ENCODE measurements around the gene LARP6. TPM values are rescaled to one million over a fixed set of nuclear protein-coding genes. Genes with fewer than 3 reads are reported as not detected.

LARP6 gene
- total and polyA plus RNA-seq, 4 donors: 4.2 to 8.7 (median 6.8) TPM

DNA sequence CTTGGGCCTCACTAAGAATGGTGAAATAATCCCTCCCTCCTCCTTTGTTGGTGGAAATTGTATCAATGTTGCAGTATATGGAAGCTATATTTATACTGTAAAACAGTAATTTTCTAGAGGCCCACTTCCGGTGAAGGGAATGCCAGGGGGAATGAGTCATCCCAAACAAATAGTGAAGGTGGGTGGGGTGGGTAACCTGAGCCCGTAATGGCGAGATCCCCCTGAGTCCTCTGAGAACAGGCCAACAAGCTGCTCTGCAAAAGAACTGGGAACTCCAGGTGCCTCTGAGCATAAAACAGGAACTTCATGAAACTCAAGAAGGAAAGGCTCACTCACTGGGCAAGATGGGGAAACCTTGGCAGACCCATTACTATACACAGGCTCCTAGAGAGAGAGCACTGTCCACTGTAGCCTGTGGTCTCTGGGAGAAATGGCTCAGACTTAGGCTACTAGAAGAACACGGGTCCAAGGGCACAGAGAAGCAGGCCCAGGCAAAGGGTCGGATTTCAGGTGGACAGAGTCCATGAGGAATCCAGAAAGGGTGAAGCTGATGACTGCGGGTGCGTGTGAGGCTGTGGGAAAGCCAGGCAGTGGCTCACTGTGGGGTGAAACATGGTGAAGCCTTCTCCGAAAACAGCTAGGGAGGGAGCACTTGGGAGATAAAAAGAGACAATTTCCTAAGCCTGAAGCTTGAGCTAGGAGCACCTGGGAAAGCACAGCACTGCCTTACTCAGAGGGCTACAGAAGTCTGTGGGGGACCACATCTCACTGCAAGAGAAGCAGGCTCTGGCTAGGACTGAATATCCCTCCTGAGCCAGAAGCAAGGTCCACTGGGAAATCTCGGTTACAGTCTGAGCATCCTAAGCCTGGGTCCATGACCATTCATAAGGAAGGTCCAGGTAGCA lies 19.8 kb downstream of the LARP6 start:
- TF ChIP-seq, protein P1, sequence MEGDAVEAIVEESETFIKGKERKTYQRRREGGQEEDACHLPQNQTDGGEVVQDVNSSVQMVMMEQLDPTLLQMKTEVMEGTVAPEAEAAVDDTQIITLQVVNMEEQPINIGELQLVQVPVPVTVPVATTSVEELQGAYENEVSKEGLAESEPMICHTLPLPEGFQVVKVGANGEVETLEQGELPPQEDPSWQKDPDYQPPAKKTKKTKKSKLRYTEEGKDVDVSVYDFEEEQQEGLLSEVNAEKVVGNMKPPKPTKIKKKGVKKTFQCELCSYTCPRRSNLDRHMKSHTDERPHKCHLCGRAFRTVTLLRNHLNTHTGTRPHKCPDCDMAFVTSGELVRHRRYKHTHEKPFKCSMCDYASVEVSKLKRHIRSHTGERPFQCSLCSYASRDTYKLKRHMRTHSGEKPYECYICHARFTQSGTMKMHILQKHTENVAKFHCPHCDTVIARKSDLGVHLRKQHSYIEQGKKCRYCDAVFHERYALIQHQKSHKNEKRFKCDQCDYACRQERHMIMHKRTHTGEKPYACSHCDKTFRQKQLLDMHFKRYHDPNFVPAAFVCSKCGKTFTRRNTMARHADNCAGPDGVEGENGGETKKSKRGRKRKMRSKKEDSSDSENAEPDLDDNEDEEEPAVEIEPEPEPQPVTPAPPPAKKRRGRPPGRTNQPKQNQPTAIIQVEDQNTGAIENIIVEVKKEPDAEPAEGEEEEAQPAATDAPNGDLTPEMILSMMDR (IDR thresholded peaks at IDR 0.05; ENCODE audit: control extremely low read depth, extremely low read depth): no peak
- ATAC-seq (ENCODE audit: insufficient read depth, low FRiP score): no peak

DNA sequence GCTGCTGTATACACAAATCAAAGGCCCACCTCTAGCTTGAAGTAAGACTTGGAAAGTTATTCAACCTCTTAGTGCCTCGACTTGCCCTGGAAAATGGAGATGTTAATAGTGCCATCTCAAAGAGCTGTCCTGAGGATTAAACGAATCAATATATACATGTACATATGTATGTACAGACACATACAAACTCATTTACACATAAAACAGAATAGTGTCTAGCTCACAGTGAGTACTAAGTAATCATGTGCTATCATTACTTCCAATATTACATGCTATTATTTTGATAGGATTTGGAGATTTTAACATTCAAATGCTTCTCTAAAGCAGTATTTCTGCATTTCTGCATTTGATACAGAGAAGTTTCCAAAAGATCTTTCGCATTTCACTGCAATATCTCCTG lies 20.5 kb downstream of the LARP6 start:
- no peak for ATAC-seq (ENCODE audit: insufficient read depth, low FRiP score)
- peaks cover 18 to 34% (median 25%) of the 10 kb centered on the region in 4 donors for H3K36me3 ChIP-seq (ENCODE audit: control insufficient read depth in 4 of 4, insufficient read depth in 4 of 4, low read length in 4 of 4)
- WGBS, 2 donors: 89 to 92% methylated on average over 3 of the region's 3 CpGs
- no peak for DNase-seq
- no peak overlapping the region for H3K4me3 ChIP-seq
- H3K9ac ChIP-seq (ENCODE audit: insufficient read depth in 1 of 2, low read length in 2 of 2): no peak overlapping the region
- H3K27me3 ChIP-seq (ENCODE audit: control insufficient read depth in 3 of 3, insufficient read depth in 3 of 3, low read length in 2 of 3): no peaks in the 10 kb centered on the region
- H3K4me1 ChIP-seq (ENCODE audit: control insufficient read depth in 5 of 5, insufficient read depth in 5 of 5, low read length in 5 of 5): peaks cover 0 to 12% (median 0%) of the 10 kb centered on the region in 5 donors
- TF ChIP-seq, protein P1 (IDR thresholded peaks at IDR 0.05; ENCODE audit: control extremely low read depth, extremely low read depth): no peak
- no peaks in the 10 kb centered on the region for H3K9me3 ChIP-seq (ENCODE audit: control insufficient read depth in 4 of 4, insufficient read depth in 3 of 4, low read length in 3 of 4)
- no peak overlapping the region for H3K27ac ChIP-seq (ENCODE audit: low read depth in 1 of 2, low read length in 1 of 2)

More for the DNA sequence above, 19.8 kb downstream of the LARP6 start:
- H3K9ac ChIP-seq (ENCODE audit: insufficient read depth in 1 of 2, low read length in 2 of 2): no peak overlapping the region
- H3K9me3 ChIP-seq (ENCODE audit: control insufficient read depth in 4 of 4, insufficient read depth in 3 of 4, low read length in 3 of 4): no peaks in the 10 kb centered on the region
- no peak overlapping the region for H3K4me3 ChIP-seq
- 66 to 70% methylated on average over 9 of the region's 9 CpGs for WGBS, 2 donors
- DNase-seq: peak in 1 of 3 donors; percentile 26
- no peak overlapping the region for H3K27ac ChIP-seq (ENCODE audit: low read depth in 1 of 2, low read length in 1 of 2)
- H3K36me3 ChIP-seq (ENCODE audit: control insufficient read depth in 4 of 4, insufficient read depth in 4 of 4, low read length in 4 of 4): peaks cover 18 to 34% (median 25%) of the 10 kb centered on the region in 4 donors
- H3K4me1 ChIP-seq (ENCODE audit: control insufficient read depth in 5 of 5, insufficient read depth in 5 of 5, low read length in 5 of 5): peaks cover 0 to 12% (median 0%) of the 10 kb centered on the region in 5 donors
- no peaks in the 10 kb centered on the region for H3K27me3 ChIP-seq (ENCODE audit: control insufficient read depth in 3 of 3, insufficient read depth in 3 of 3, low read length in 2 of 3)

- WGBS, 2 donors: 97% methylated on average over 20 of the region's 20 CpGs
- TF ChIP-seq, protein P1 (IDR thresholded peaks at IDR 0.05; ENCODE audit: control extremely low read depth, extremely low read depth): no peak
- H3K4me3 ChIP-seq: no peak overlapping the region
Observed at GRCh38 chr15:70832176-70832575, 21.8 kb downstream of the LARP6 start.

More at GRCh38 chr15:70832176-70832575, 21.8 kb downstream of the LARP6 start:
- no peak overlapping the region for H3K9ac ChIP-seq (ENCODE audit: insufficient read depth in 1 of 2, low read length in 2 of 2)
- H3K4me1 ChIP-seq (ENCODE audit: control insufficient read depth in 5 of 5, insufficient read depth in 5 of 5, low read length in 5 of 5): peaks cover 0 to 12% (median 0%) of the 10 kb centered on the region in 5 donors
- ATAC-seq (ENCODE audit: insufficient read depth, low FRiP score) (no peak), DNase-seq (no peak)
- H3K36me3 ChIP-seq (ENCODE audit: control insufficient read depth in 4 of 4, insufficient read depth in 4 of 4, low read length in 4 of 4): peaks cover 18 to 34% (median 25%) of the 10 kb centered on the region in 4 donors
- no peak overlapping the region for H3K27ac ChIP-seq (ENCODE audit: low read depth in 1 of 2, low read length in 1 of 2)
- no peaks in the 10 kb centered on the region for H3K9me3 ChIP-seq (ENCODE audit: control insufficient read depth in 4 of 4, insufficient read depth in 3 of 4, low read length in 3 of 4)
- H3K27me3 ChIP-seq (ENCODE audit: control insufficient read depth in 3 of 3, insufficient read depth in 3 of 3, low read length in 2 of 3): no peaks in the 10 kb centered on the region

Measured in lung (tissue), 12 donors.